HG02759 (cell line): Measurements from ENCODE around the gene CD19.
"Not testable (repeated sequence)": the region's sequence is repeated elsewhere in the genome, so short reads cannot be mapped to it uniquely, and the experiment has no call there.

Source experiments
- ATAC-seq: cut with Tn5 transposase; IDR thresholded peaks from one replicate; pipeline ENCODE4 v1.9.1; 2021; ENCODE audit warnings: mild to moderate bottlenecking, moderate library complexity; ENCODE audit not compliant: unreplicated experiment

The CD19 gene

GRCh38 chr16:28935924-28936783 is 4.4 kb downstream of the CD19 start:
- ATAC-seq, result peak; percentile 82

- no peak for ATAC-seq
Observed at GRCh38 chr16:28936784-28937155, 5.0 kb downstream of the CD19 start.

- ATAC-seq, result no peak
Observed at GRCh38 chr16:28937222-28937876, 5.6 kb downstream of the CD19 start.

- no peak for ATAC-seq
Observed at GRCh38 chr16:28938721-28939120, 7.0 kb downstream of the CD19 start.

GRCh38 chr16:28939825-28940224 is 8.1 kb downstream of the CD19 start:
- not testable (repeated sequence) for ATAC-seq

GRCh38 chr16:28943281-28943680 is 11.5 kb downstream of the CD19 start:
- ATAC-seq, result no peak

- ATAC-seq, result no peak
Observed at GRCh38 chr16:28946681-28947080, 14.9 kb downstream of the CD19 start.

- ATAC-seq, result peak; percentile 95
Observed at GRCh38 chr16:28950648-28951409, 19.1 kb downstream of the CD19 start, which contains the start of gene NFATC2IP. Gene NFATC2IP (plus strand): TSS chr16:28950937. CDS start chr16:28951012, 75 bp downstream.

GRCh38 chr16:28951410-28951943 is 19.7 kb downstream of the CD19 start:
- no peak for ATAC-seq

GRCh38 chr16:28958216-28958615 is 26.4 kb downstream of the CD19 start:
- ATAC-seq, result no peak

GRCh38 chr16:28958836-28959235 is 27.1 kb downstream of the CD19 start:
- ATAC-seq, result no peak

GRCh38 chr16:28964072-28964471 is 32.3 kb downstream of the CD19 start:
- ATAC-seq, result no peak

GRCh38 chr16:28964496-28964895 is 32.7 kb downstream of the CD19 start:
- ATAC-seq, result no peak

- ATAC-seq, result no peak
Observed at GRCh38 chr16:28967156-28967555, 35.4 kb downstream of the CD19 start.

GRCh38 chr16:28969696-28970095 is 37.9 kb downstream of the CD19 start:
- not testable (repeated sequence) for ATAC-seq

GRCh38 chr16:28974007-28974436 is 42.3 kb downstream of the CD19 start:
- ATAC-seq, result peak; percentile 14

GRCh38 chr16:28974437-28975157 is 42.8 kb downstream of the CD19 start, which contains the start of gene SPNS1:
Gene SPNS1 (plus strand): TSS chr16:28974778. CDS start chr16:28975152, 374 bp downstream.
- peak; percentile 92 for ATAC-seq

GRCh38 chr16:28975158-28975599 is 43.4 kb downstream of the CD19 start:
- no peak for ATAC-seq

- no peak for ATAC-seq
Observed at GRCh38 chr16:28977703-28978662, 46.2 kb downstream of the CD19 start.
